ENCODE measurements around the gene YJEFN3. TPM values are rescaled to one million over a fixed set of nuclear protein-coding genes. Genes with fewer than 3 reads are reported as not detected.

The YJEFN3 gene
- total RNA-seq, 1 donor from 2014 or later: 2.5 TPM

GRCh38 chr19:19584356-19584755 lies 55.6 kb downstream of the YJEFN3 start:
- intact Hi-C loops (cut with DNase I): no loop called here

More at GRCh38 chr19:19584356-19584755, 55.6 kb downstream of the YJEFN3 start:
- Histone ChIP-seq H3K9me3 (no peaks in the 10 kb centered on the region), H3K4me3 (no peak overlapping the region), H3K36me3 (no peaks in the 10 kb centered on the region), H3K4me1 (no peaks in the 10 kb centered on the region), H3K27me3 (no peaks in the 10 kb centered on the region), H3K27ac (no peak overlapping the region)
- TF ChIP-seq POLR2AphosphoS5 (IDR thresholded peaks at IDR 0.05; ENCODE audit: insufficient read depth in 1 of 2, low read depth in 1 of 2) (no peak), POLR2A (IDR thresholded peaks at IDR 0.05) (no peak)
- TF ChIP-seq, protein P1, sequence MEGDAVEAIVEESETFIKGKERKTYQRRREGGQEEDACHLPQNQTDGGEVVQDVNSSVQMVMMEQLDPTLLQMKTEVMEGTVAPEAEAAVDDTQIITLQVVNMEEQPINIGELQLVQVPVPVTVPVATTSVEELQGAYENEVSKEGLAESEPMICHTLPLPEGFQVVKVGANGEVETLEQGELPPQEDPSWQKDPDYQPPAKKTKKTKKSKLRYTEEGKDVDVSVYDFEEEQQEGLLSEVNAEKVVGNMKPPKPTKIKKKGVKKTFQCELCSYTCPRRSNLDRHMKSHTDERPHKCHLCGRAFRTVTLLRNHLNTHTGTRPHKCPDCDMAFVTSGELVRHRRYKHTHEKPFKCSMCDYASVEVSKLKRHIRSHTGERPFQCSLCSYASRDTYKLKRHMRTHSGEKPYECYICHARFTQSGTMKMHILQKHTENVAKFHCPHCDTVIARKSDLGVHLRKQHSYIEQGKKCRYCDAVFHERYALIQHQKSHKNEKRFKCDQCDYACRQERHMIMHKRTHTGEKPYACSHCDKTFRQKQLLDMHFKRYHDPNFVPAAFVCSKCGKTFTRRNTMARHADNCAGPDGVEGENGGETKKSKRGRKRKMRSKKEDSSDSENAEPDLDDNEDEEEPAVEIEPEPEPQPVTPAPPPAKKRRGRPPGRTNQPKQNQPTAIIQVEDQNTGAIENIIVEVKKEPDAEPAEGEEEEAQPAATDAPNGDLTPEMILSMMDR (IDR thresholded peaks at IDR 0.05): no peak
- DNase-seq (ENCODE audit: extremely low spot score in 2 of 2): no peak

Other genes with a start within 250 kb of the YJEFN3 start
- gene SUGP1, start 208.4 kb upstream of the YJEFN3 start, total RNA-seq: 25.5 TPM
- 55.2 TPM for gene MAU2, start 208.1 kb upstream of the YJEFN3 start, total RNA-seq
- gene GATAD2A, start 123.2 kb upstream of the YJEFN3 start, total RNA-seq: 49.6 TPM
- gene TSSK6, start 13.4 kb upstream of the YJEFN3 start, total RNA-seq: 0.98 TPM
- 47.9 TPM for gene NDUFA13, start 12.7 kb upstream of the YJEFN3 start, total RNA-seq
- gene CILP2, start 9.4 kb downstream of the YJEFN3 start, total RNA-seq: 0.98 TPM
- gene PBX4, start 89.8 kb downstream of the YJEFN3 start, total RNA-seq: 5.2 TPM
- 15.2 TPM for gene LPAR2, start 99.3 kb downstream of the YJEFN3 start, total RNA-seq
- gene GMIP, start 114.7 kb downstream of the YJEFN3 start, total RNA-seq: 12.3 TPM
- gene ATP13A1, start 134.8 kb downstream of the YJEFN3 start, total RNA-seq: 114 TPM
- gene ZNF101, start 139.9 kb downstream of the YJEFN3 start, total RNA-seq: 6.9 TPM
- gene ZNF14, start 204.2 kb downstream of the YJEFN3 start, total RNA-seq: 5.4 TPM

Measured in vagina (tissue), 2 donors.